HepG2 (cell line): Measurements from ENCODE around the gene ID3. TPM values are rescaled to one million over a fixed set of nuclear protein-coding genes. Genes with fewer than 3 reads are reported as not detected.

ENCODE experiments used
- ADNP ChIP-seq: sonication (generic); formaldehyde crosslinking; IDR thresholded peaks from 2 replicates; pipeline ENCODE4 v1.4.0; 2020; ENCODE audit warnings: missing genetic modification reagents
- MATR3 ChIP-seq: sonication (generic); formaldehyde crosslinking; IDR thresholded peaks from 2 replicates; pipeline ENCODE4 v1.4.0; 2020; ENCODE audit warnings: missing genetic modification reagents
- MTERF4 ChIP-seq: sonication (generic); formaldehyde crosslinking; IDR thresholded peaks from 2 replicates; pipeline ENCODE4 v1.8.0; 2023; ENCODE audit warnings: mild to moderate bottlenecking, missing genetic modification reagents
- STAT6 ChIP-seq: sonication (generic); formaldehyde crosslinking; IDR thresholded peaks from 2 replicates; pipeline ENCODE4 v1.4.0; 2020; ENCODE audit warnings: missing genetic modification reagents, mild to moderate bottlenecking, borderline replicate concordance
- ZBTB40 ChIP-seq, 2 experiments: fragments of 450-650 bp in 1 of 2; sonication (generic) in 1 of 2; formaldehyde crosslinking in 1 of 2; IDR thresholded peaks; 2 replicates each; pipeline versions ENCODE4 v1.6.1 to v1.8.0; 2016 to 2022; ENCODE audit warnings: antibody characterized with exemption in 1 of 2, mild to moderate bottlenecking in 1 of 2, missing genetic modification reagents in 1 of 2
- ZBTB42 ChIP-seq: sonication (generic); formaldehyde crosslinking; IDR thresholded peaks from 2 replicates; pipeline ENCODE4 v1.5.0; 2020; ENCODE audit warnings: mild to moderate bottlenecking, missing genetic modification reagents
- ZNF18 ChIP-seq: sonication (generic); formaldehyde crosslinking; IDR thresholded peaks from 2 replicates; pipeline ENCODE4 v1.8.0; 2022; ENCODE audit warnings: mild to moderate bottlenecking, missing genetic modification reagents; ENCODE audit not compliant: insufficient replicate concordance
- ZNF709 ChIP-seq: sonication (generic); formaldehyde crosslinking; IDR thresholded peaks from 2 replicates; pipeline ENCODE4 v1.5.0; 2020; ENCODE audit warnings: mild to moderate bottlenecking, missing genetic modification reagents
- ZNF878 ChIP-seq: sonication (generic); formaldehyde crosslinking; IDR thresholded peaks from 2 replicates; pipeline ENCODE4 v1.8.1; 2023; ENCODE audit warnings: mild to moderate bottlenecking, missing genetic modification reagents, moderate library complexity
- polyA plus RNA-seq, 8 experiments: library from polyadenylated mRNA; depleted of rRNA in 3 of 8; stranded (reverse) in 7 of 8; unstranded in 1 of 8; fragments of >200 nt; fragmentation: Illumina TruSeq in 4 of 8; extraction: Trizol in 4 of 8; gene quantifications; 2 replicates each; pipeline versions ENCODE4 v1.2.1 to v1.2.3, GENCODE V29; 2011 to 2016; ENCODE audit warnings: low read depth in 4 of 8, missing spikeins in 1 of 8, mixed read lengths in 1 of 8; ENCODE audit not compliant: insufficient read depth in 1 of 8
- total RNA-seq, 5 experiments: library from RNA; depleted of rRNA; stranded (reverse); fragments of >200 nt; fragmentation: Illumina TruSeq; extraction: Trizol; gene quantifications; 2 replicates each; pipeline ENCODE4 v1.2.3, GENCODE V29; 2016; ENCODE audit warnings: low read depth in 1 of 5

The ID3 gene
- total and polyA plus RNA-seq, 2 of the 13 experiments (the other 11 are each of a cell fraction or from before 2014, with no cell fraction given), result 64.8 to 115 TPM

GRCh38 chr1:23558872-23559135, 497 bp downstream of the ID3 start (continued):
- no peak for TF ChIP-seq ZBTB40 (IDR thresholded peaks at IDR 0.05)
- TF ChIP-seq ZBTB40 (CRISPR knock-in tag; IDR thresholded peaks at IDR 0.05), result 0 out of 2 replicates have a peak, but pooled peaks have one; percentile 3
- TF ChIP-seq MATR3 (CRISPR knock-in tag), result no peak
- no peak for TF ChIP-seq STAT6 (CRISPR knock-in tag)
- peak; percentile 27 for TF ChIP-seq ZNF18 (CRISPR knock-in tag)
- TF ChIP-seq ZBTB42 (CRISPR knock-in tag), result 0 out of 2 replicates have a peak, but pooled peaks have one; percentile 33
- no peak for TF ChIP-seq ZNF878
- TF ChIP-seq MTERF4, result 0 out of 2 replicates have a peak, but pooled peaks have one; percentile 30
- no peak for TF ChIP-seq ADNP (CRISPR knock-in tag)
- peak; percentile 55; the same call in 1 of the 2 replicates for TF ChIP-seq ZNF709 (CRISPR knock-in tag)
